Esophagus (tissue), 2 donors: ENCODE data around the gene EPHA1. TPM values are rescaled to one million over a fixed set of nuclear protein-coding genes. Genes with fewer than 3 reads are reported as not detected.
A peak's percentile ranks its signal among the peaks of the same experiment; 100 is the strongest.
"Not testable (repeated sequence)": the region's sequence is repeated elsewhere in the genome, so short reads cannot be mapped to it uniquely, and the experiment has no call there.

Experiments
- H3K27ac ChIP-seq, 2 donors: one replicate each; pipeline ENCODE4 v1.5.1; 2013; ENCODE audit warnings: low read depth in 2 of 2, mild to moderate bottlenecking in 2 of 2, inconsistent platforms in 1 of 2, low read length in 1 of 2, moderate library complexity in 1 of 2
- H3K27me3 ChIP-seq, 2 donors: one replicate each; pipeline ENCODE4 v1.6.1; 2013; ENCODE audit warnings: low read length in 2 of 2, control low read depth in 1 of 2, mild to moderate bottlenecking in 1 of 2; ENCODE audit not compliant: insufficient read depth in 2 of 2, control insufficient read depth in 1 of 2
- H3K36me3 ChIP-seq, 2 donors: one replicate each; pipeline ENCODE4 v1.6.1; 2013; ENCODE audit warnings: low read length in 1 of 2; ENCODE audit not compliant: control insufficient read depth in 2 of 2, insufficient read depth in 2 of 2
- H3K4me1 ChIP-seq, 2 donors: one replicate each; pipeline ENCODE4 v1.6.1; 2013; ENCODE audit warnings: low read length in 1 of 2; ENCODE audit not compliant: control insufficient read depth in 2 of 2, insufficient read depth in 2 of 2
- H3K4me3 ChIP-seq, 2 donors: one replicate each; pipeline ENCODE4 v1.5.1; 2013; ENCODE audit warnings: low read length in 2 of 2, mild to moderate bottlenecking in 2 of 2, low read depth in 1 of 2, moderate library complexity in 1 of 2
- H3K9me3 ChIP-seq, 2 donors: one replicate each; pipeline ENCODE4 v1.6.1; 2013; ENCODE audit warnings: mild to moderate bottlenecking in 2 of 2, low read depth in 1 of 2, low read length in 1 of 2, moderate library complexity in 1 of 2; ENCODE audit not compliant: control insufficient read depth in 2 of 2, insufficient read depth in 1 of 2
- WGBS, 2 donors: extraction: QIAGEN DNeasy Blood & Tissue Kit; methylation state at CpG; one replicate each; pipeline ENCODE4 v1.1.7; 2013; 5-methylcytosine and 5-hydroxymethylcytosine counted together
- polyA plus RNA-seq, 2 donors: library from polyadenylated mRNA; stranded (reverse); fragments of 200-250 nt; gene quantifications; one replicate each; pipeline ENCODE4 v1.2.3, GENCODE V29; 2013
- donor health status: healthy with polysubstance abuse.
- donor health status: Bipolar disorder and iron deficiency.

EPHA1 gene
- polyA plus RNA-seq, 2 donors = 65.6 to 74.6 TPM

- Histone ChIP-seq H3K4me1 (peaks cover 0 to 7% of the 10 kb centered on the region in 2 donors), H3K27ac (no peak overlapping the region), H3K9me3 (no peaks in the 10 kb centered on the region), H3K27me3 (no peaks in the 10 kb centered on the region), H3K36me3 (no peaks in the 10 kb centered on the region), H3K4me3 (no peak overlapping the region)
- 75 to 82% methylated on average over 11 of the region's 11 CpGs for WGBS, 2 donors
Observed at GRCh38 chr7:143418681-143419458, 10.2 kb upstream of the EPHA1 start.

GRCh38 chr7:143417734-143418383 lies 9.2 kb upstream of the EPHA1 start:
- WGBS, 2 donors = 64 to 67% methylated on average over 1 of the region's 1 CpG
- peaks cover 0 to 7% of the 10 kb centered on the region in 2 donors for H3K4me1 ChIP-seq
- peak overlapping the region; percentile 66 to 82 for H3K27ac ChIP-seq
- no peaks in the 10 kb centered on the region for H3K36me3 ChIP-seq
- H3K4me3 ChIP-seq = no peak overlapping the region
- H3K27me3 ChIP-seq = no peaks in the 10 kb centered on the region
- no peaks in the 10 kb centered on the region for H3K9me3 ChIP-seq

DNA sequence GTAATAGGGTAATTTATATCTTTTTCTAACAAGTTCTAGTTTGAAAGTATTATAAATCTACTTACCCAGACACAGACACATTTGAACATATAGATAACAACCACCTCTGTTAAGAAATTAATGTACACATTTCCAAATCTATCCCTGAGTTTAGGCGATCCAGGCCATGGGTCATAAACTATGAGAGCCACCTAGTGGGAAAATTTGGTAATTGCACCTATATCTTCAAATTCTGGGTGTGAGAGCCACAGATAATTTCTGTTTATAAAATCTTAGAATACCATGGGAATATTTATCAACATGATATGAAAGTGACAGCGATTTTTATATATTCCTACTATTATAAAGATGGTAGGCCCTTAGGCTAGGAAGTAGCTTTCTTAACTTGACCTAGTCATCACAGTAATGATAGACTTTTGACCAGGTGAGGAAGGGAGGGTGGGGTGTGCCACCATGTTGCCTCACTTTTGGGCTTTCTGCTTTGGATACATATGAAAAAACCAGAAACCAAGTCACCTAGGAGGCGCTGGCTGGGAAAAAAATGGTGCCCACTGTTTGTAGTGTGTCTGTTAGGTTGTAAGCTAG lies 8.0 kb upstream of the EPHA1 start:
- no peaks in the 10 kb centered on the region for H3K9me3 ChIP-seq
- H3K4me1 ChIP-seq = peaks cover 0 to 7% of the 10 kb centered on the region in 2 donors
- no peaks in the 10 kb centered on the region for H3K36me3 ChIP-seq
- WGBS, 2 donors = 1 to 2% methylated on average over 3 of the region's 3 CpGs
- no peak overlapping the region for H3K27ac ChIP-seq
- H3K4me3 ChIP-seq = no peak overlapping the region
- no peaks in the 10 kb centered on the region for H3K27me3 ChIP-seq

DNA sequence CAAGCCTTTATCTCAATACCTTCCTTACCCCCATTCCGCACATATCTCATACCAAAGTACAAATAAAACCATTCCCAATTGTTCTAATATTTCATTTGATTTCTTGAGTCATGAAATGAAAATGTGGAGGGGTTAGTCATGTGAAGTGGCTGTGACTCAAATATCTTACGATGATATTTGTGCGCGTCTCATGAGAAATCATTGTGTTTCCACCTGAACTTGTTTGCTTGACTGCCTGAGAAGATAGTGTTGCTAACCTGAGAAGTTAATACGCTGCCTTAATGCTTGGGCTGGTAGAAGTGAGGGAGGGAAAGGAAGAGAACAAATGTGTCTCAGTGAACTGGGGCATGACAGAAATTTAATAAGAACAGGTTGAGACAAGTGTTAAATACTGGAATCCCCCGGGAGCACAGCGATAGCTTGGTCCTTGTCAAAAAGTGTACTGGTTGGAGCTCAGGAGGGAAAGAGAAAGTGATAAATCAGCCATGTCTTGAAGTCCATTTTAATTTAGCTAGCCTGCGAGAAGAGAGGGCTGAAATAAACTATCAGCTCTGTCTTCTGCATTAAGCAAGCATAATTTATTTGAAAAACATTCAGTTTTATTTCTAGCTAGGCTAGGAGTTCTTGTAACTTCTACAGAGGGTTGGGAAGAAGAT lies 7.2 kb upstream of the EPHA1 start:
- Histone ChIP-seq H3K9me3 (no peaks in the 10 kb centered on the region), H3K4me3 (no peak overlapping the region), H3K4me1 (peaks cover 0 to 7% of the 10 kb centered on the region in 2 donors), H3K36me3 (no peaks in the 10 kb centered on the region), H3K27me3 (no peaks in the 10 kb centered on the region), H3K27ac (peak overlapping the region; percentile 44 to 77)
- 44 to 63% methylated on average over 8 of the region's 8 CpGs for WGBS, 2 donors

GRCh38 chr7:143415209-143415608 lies 6.6 kb upstream of the EPHA1 start:
- not testable (repeated sequence) for H3K4me1 ChIP-seq, H3K4me3 ChIP-seq, H3K9me3 ChIP-seq, H3K36me3 ChIP-seq, H3K27me3 ChIP-seq
- WGBS, 2 donors = 76 to 79% methylated on average over 7 of the region's 7 CpGs
- peak overlapping the region; percentile 44 to 69 for H3K27ac ChIP-seq

DNA sequence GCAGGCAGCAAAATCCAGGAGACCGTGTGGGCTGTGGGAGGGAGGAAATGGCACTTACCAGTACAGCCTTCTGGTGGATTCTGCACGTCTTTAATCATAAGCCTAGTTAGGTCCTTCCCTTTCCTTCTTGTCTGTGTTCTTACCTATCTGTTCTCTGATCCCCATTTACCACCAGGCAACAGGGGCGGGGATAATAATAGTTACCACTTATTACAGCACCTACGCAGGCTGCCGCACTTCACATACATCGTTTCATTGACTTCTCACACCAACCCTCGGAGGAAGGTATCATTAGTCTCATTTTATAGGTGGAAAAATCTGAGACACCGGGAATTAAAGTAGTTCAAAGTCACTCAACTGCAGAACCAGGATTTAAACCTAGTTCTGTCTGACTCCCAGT lies 4.5 kb upstream of the EPHA1 start:
- Histone ChIP-seq H3K27ac (peak overlapping the region; percentile 55 to 88), H3K9me3 (no peaks in the 10 kb centered on the region), H3K36me3 (no peaks in the 10 kb centered on the region), H3K4me3 (no peak overlapping the region), H3K4me1 (peaks cover 0 to 14% of the 10 kb centered on the region in 2 donors), H3K27me3 (no peaks in the 10 kb centered on the region)
- 73 to 76% methylated on average over 8 of the region's 8 CpGs for WGBS, 2 donors

DNA sequence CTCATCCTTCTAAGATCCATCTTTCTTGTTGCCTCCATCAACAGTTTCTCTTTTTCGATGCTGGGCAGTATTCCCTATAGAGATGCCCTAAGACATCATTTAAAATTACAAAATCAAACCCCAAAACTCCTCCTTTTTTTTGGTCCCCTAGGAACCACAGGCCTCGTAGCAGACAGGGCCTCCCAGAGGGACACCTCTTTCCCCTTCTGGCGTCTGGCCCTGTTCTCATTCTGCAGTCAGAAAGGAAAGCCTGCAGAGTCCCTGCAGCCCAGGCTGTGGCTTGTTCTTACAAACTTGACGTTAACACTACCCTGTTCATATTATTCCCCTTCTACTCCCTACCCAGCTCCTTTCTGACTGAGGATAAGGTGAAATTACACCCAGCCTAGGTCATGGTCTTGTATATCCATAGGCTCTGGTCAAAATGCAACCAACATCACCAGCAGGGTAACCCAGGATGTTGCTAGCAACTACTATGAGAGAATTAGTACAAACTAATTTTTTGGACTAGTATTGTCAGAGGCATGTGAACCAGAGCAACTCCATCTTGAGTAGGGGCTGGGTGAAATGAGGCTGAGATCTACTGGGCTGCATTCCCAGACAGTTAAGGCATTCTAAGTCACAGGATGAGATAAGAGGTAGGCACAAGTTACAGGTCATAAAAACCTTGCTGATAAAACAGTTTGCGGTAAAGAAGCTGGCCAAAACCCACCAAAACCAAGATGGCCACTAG lies 3.5 kb upstream of the EPHA1 start:
- Histone ChIP-seq H3K27me3 (no peaks in the 10 kb centered on the region), H3K4me1 (peaks cover 0 to 11% of the 10 kb centered on the region in 2 donors), H3K36me3 (no peaks in the 10 kb centered on the region), H3K4me3 (no peak overlapping the region), H3K27ac (peak overlapping the region in 1 of 2 donors; percentile 36), H3K9me3 (no peaks in the 10 kb centered on the region)
- 75 to 84% methylated on average over 5 of the region's 5 CpGs for WGBS, 2 donors

- WGBS, 2 donors = 47 to 54% methylated on average over 6 of the region's 6 CpGs
- H3K36me3 ChIP-seq = no peaks in the 10 kb centered on the region
- H3K4me1 ChIP-seq = peaks cover 0 to 11% of the 10 kb centered on the region in 2 donors
- H3K27ac ChIP-seq = peak overlapping the region in 1 of 2 donors; percentile 3
- no peaks in the 10 kb centered on the region for H3K9me3 ChIP-seq
- no peaks in the 10 kb centered on the region for H3K27me3 ChIP-seq
- H3K4me3 ChIP-seq = no peak overlapping the region
Observed at GRCh38 chr7:143410521-143411004, 1.9 kb upstream of the EPHA1 start.

DNA sequence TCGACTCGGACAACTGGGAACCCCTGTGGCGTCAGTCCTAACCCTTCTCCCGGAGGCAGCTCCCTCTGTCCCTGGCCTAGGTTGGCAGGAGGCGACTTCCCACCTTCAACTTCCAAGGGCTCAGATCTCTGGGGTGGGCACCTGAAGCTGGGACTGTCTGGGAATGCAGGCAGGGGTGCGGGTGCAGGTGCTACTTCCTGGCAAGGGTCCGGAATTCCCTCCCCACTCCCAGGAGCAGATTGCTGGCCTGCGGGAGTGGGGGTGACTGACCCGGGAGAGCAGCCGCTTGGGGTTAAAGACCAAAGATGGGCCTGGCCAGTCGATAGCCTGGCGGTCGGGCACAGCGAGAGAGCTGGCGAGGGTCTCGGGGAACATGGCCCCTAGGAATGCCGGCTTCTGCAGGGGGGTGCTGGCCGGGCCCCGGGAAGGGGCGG lies 387 bp downstream of the EPHA1 start:
- peaks cover 0 to 13% of the 10 kb centered on the region in 2 donors for H3K4me1 ChIP-seq
- no peaks in the 10 kb centered on the region for H3K27me3 ChIP-seq
- WGBS, 2 donors = 16 to 25% methylated on average over 19 to 20 of the region's 20 CpGs
- peak overlapping the region; percentile 83 to 85 for H3K4me3 ChIP-seq
- H3K36me3 ChIP-seq = peaks cover 0 to 5% of the 10 kb centered on the region in 2 donors
- no peaks in the 10 kb centered on the region for H3K9me3 ChIP-seq
- H3K27ac ChIP-seq = peak overlapping the region; percentile 75 to 96
